GM19467 (cell line): Measurements from ENCODE around the gene PFN4.
"Not testable (repeated sequence)": the region's sequence is repeated elsewhere in the genome, so short reads cannot be mapped to it uniquely, and the experiment has no call there.

Experiments used
- ATAC-seq: cut with Tn5 transposase; IDR thresholded peaks from one replicate; pipeline ENCODE4 v1.9.1; 2021; ENCODE audit warnings: mild to moderate bottlenecking, moderate library complexity; ENCODE audit not compliant: unreplicated experiment

Gene PFN4

GRCh38 chr2:24115057-24115456, 8.1 kb downstream of the PFN4 start:
- ATAC-seq, result no peak

- ATAC-seq, result no peak
Observed at GRCh38 chr2:24111407-24111901, 11.7 kb downstream of the PFN4 start.

- ATAC-seq, result no peak
Observed at GRCh38 chr2:24110660-24111303, 12.4 kb downstream of the PFN4 start.

GRCh38 chr2:24109431-24109830, 13.7 kb downstream of the PFN4 start:
- not testable (repeated sequence) for ATAC-seq

- ATAC-seq, result no peak
Observed at GRCh38 chr2:24107336-24107735, 15.8 kb downstream of the PFN4 start.

GRCh38 chr2:24106786-24107185, 16.3 kb downstream of the PFN4 start:
- ATAC-seq, result no peak

GRCh38 chr2:24105816-24106215, 17.3 kb downstream of the PFN4 start:
- no peak for ATAC-seq

- no peak for ATAC-seq
Observed at GRCh38 chr2:24104906-24105305, 18.2 kb downstream of the PFN4 start.

- no peak for ATAC-seq
Observed at GRCh38 chr2:24104110-24104650, 19.0 kb downstream of the PFN4 start.

GRCh38 chr2:24102677-24103076, 20.5 kb downstream of the PFN4 start:
- no peak for ATAC-seq

GRCh38 chr2:24101992-24102391, 21.1 kb downstream of the PFN4 start:
- no peak for ATAC-seq

- not testable (repeated sequence) for ATAC-seq
Observed at GRCh38 chr2:24100732-24101131, 22.4 kb downstream of the PFN4 start.

GRCh38 chr2:24095171-24095677, 27.9 kb downstream of the PFN4 start:
- ATAC-seq, result not testable (repeated sequence)

- not testable (repeated sequence) for ATAC-seq
Observed at GRCh38 chr2:24093270-24093669, 29.9 kb downstream of the PFN4 start.

- no peak for ATAC-seq
Observed at GRCh38 chr2:24088821-24089359, 34.2 kb downstream of the PFN4 start.

- ATAC-seq, result no peak
Observed at GRCh38 chr2:24087032-24087431, 36.1 kb downstream of the PFN4 start.

GRCh38 chr2:24086241-24086640, 36.9 kb downstream of the PFN4 start:
- no peak for ATAC-seq

- no peak for ATAC-seq
Observed at GRCh38 chr2:24085200-24085489, 38.0 kb downstream of the PFN4 start.

GRCh38 chr2:24084386-24085199, 38.5 kb downstream of the PFN4 start, which contains the start of gene TP53I3:
TSS of gene TP53I3 (minus strand) at chr2:24084834. CDS start at chr2:24084326, 508 bp downstream.
- ATAC-seq, result peak; percentile 76

- ATAC-seq, result peak; percentile 58
Observed at GRCh38 chr2:24083567-24084385, 39.4 kb downstream of the PFN4 start.
